ENCODE results near the gene TSPAN5.

The TSPAN5 gene

GRCh38 chr4:98448908-98449307 is 209.5 kb downstream of the TSPAN5 start:
- TF ChIP-seq ZNF274 (IDR thresholded peaks at IDR 0.05; ENCODE audit: low read depth, low read length) = no peak
- H3K4me3 ChIP-seq (ENCODE audit: low read length) = no peak overlapping the region

- no peak for TF ChIP-seq ZNF274 (IDR thresholded peaks at IDR 0.05; ENCODE audit: low read depth, low read length)
- H3K4me3 ChIP-seq (ENCODE audit: low read length) = no peak overlapping the region; the same call in 1 of the 2 replicates
Observed at GRCh38 chr4:98447648-98448047, 210.8 kb downstream of the TSPAN5 start.

GRCh38 chr4:98446499-98447375 is 211.7 kb downstream of the TSPAN5 start:
- H3K4me3 ChIP-seq (ENCODE audit: low read length) = no peak overlapping the region; the same call in 1 of the 2 replicates

GRCh38 chr4:98444371-98444770 is 214.0 kb downstream of the TSPAN5 start:
- no peak overlapping the region for H3K4me3 ChIP-seq (ENCODE audit: low read length)
- TF ChIP-seq ZNF274 (IDR thresholded peaks at IDR 0.05; ENCODE audit: low read depth, low read length) = no peak

More at GRCh38 chr4:98446499-98447375, 211.7 kb downstream of the TSPAN5 start:
- TF ChIP-seq ZNF274 (IDR thresholded peaks at IDR 0.05; ENCODE audit: low read depth, low read length) = no peak

- no peak for TF ChIP-seq ZNF274 (IDR thresholded peaks at IDR 0.05; ENCODE audit: low read depth, low read length)
- H3K4me3 ChIP-seq (ENCODE audit: low read length) = no peak overlapping the region
Observed at GRCh38 chr4:98434816-98435215, 223.6 kb downstream of the TSPAN5 start.

- H3K4me3 ChIP-seq (ENCODE audit: low read length) = no peak overlapping the region
- TF ChIP-seq ZNF274 (IDR thresholded peaks at IDR 0.05; ENCODE audit: low read depth, low read length) = no peak
Observed at GRCh38 chr4:98433691-98434090, 224.7 kb downstream of the TSPAN5 start.

GRCh38 chr4:98430708-98431403 is 227.6 kb downstream of the TSPAN5 start:
- TF ChIP-seq ZNF274 (IDR thresholded peaks at IDR 0.05; ENCODE audit: low read depth, low read length) = no peak
- no peak overlapping the region for H3K4me3 ChIP-seq (ENCODE audit: low read length)

- no peak for TF ChIP-seq ZNF274 (IDR thresholded peaks at IDR 0.05; ENCODE audit: low read depth, low read length)
Observed at GRCh38 chr4:98423009-98423408, 235.4 kb downstream of the TSPAN5 start.

GRCh38 chr4:98421111-98421510 is 237.3 kb downstream of the TSPAN5 start:
- no peak overlapping the region for H3K4me3 ChIP-seq (ENCODE audit: low read length)
- TF ChIP-seq ZNF274 (IDR thresholded peaks at IDR 0.05; ENCODE audit: low read depth, low read length) = no peak

More at GRCh38 chr4:98423009-98423408, 235.4 kb downstream of the TSPAN5 start:
- no peak overlapping the region for H3K4me3 ChIP-seq (ENCODE audit: low read length)
